NCI-H1930 (cell line): ENCODE measurements around the gene PTPRG.

Source experiments
- DNase-seq, 2 experiments: peaks; one replicate each; lab custom pipeline; 2025; lab: John Stamatoyannopoulos, UW

The PTPRG gene

DNA sequence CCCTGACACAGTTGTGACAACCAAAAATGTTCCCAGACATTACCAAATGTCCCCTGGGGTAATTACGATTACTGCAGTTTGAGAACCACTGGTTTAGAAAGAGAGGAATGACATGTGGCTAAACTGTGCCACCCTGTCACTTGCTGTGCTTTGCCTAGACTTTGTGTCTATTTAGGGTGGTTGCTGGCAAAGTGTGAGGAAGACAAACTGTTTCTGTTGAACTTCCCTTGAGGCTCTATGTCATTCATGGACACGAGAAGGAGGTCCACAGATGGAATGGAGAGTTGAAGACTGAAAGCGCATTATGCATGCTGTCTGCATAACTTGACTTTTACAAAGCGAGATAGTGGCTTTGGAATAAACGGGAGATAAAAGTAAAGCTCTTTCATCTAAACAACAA lies 495.3 kb downstream of the PTPRG start:
- DNase-seq: no peak

- DNase-seq: no peak
These were observed 496.1 kb downstream of the PTPRG start for GRCh38 chr3:62057339-62058047.

DNA sequence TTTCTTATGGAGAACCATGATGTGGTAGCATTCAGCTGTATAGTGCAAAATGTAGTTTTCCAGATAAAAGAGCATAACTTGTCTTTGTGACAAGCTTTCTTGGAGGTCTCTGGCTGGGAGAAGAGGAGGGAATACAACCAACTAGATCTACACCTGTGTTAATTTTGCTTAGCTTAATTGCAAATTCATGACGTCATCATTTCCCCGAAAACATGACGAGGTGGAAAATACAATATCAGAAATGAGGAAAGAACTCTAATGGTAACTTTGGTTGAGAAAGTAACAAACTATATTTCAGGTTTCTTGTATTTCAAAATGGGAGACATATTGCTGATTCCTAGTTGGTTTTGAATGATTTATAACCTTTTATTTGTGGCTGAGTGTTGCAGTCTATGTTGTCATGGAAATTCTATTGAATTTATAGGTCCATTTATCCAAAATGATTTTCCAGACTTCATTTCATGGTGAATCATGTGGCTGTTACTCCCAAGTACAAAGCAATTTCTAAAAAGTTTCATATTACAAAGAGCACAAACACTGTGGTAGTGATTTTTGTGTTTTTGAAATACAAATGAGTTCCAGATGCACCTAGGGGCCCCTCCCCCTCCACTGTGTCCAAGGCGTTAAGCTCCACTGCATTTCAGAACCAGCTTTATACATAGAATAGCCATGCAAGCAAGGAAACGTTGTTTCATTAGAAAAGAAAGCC lies 504.8 kb downstream of the PTPRG start:
- DNase-seq: no peak

DNA sequence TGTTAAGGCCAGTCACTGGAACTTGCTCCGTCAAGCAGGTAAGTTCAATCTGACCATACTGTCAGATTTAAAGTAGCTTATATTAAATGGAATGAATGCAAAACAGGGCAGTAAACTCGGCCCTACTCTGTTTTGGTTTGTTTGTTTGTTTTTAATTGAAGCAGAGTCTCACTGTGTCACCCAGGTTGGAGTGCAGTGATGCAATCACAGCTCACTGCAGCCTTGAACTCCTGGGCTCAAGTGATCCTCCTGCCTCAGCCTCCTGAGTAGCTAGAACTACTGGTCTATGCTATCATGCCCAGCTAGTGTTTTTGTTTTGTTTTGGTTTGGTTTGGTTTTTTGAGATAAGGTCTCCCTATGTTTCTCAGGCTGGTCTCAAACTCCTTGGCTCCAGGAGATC lies 507.0 kb downstream of the PTPRG start:
- DNase-seq: no peak

DNA sequence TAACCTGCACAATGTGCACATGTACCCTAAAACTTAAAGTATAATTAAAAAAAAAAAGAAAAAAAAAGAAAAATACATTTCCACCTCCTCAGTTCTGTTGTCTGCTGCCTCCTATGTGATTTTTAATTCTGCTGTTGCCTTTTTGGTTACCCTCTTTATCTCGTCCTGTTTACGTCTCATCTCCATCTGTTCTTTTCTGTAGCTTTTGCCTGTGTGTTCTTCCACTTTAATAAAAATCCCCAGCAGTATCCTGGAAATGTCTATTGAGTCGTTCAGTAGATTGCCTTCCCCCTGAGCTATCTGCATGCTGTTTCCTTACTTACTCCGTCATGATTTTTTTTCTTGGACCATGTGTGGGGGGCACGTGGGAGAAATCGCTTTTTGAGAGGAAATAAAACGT lies 509.5 kb downstream of the PTPRG start:
- DNase-seq: no peak

DNA sequence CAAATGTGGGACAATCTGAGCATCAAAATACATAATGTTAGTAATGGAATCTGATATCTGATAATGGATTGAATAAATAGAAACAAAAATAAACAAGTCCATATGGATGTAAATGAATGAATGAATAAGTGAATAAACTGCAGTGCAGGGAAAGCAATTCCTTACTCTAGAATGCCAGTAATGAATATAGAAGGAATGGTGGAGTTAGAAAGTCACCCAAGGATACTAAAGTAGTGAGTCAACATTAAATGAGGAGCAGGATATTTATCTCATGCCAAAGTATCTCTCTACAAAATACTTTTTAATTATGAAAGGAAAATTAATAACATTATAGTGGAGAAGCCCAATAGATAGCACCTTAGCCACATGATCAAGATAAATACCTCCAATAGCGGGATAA lies 511.7 kb downstream of the PTPRG start:
- DNase-seq: no peak

GRCh38 chr3:62084558-62084957 lies 523.2 kb downstream of the PTPRG start:
- no peak for DNase-seq

DNA sequence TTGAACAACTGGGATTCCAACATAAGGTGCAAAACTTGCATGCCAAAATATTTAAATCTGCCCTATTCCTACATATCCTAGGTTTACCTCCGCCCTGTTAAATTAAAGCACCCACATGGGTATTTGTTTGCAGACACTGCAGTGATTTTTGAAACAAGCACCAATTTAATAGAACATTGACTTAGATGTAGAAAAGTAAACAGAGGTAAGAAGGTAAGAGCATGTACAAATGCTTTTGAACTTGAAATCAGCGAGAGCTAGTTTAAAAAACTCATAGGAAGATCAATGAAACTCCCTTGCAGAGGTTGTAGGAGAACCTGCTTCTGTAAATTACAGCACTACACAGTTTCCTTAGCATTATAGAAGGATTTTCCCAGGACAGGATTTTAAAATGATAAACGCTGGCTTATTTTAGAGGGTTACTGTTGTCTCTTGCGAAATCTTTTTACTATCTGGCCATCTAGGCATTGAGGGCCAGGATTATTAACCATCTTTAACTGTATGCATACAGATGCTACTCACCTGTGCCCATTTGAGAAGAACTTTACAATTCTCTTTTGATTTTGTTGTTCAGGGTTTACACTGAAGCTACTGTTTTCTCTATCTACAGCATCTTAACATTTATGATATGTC lies 527.2 kb downstream of the PTPRG start:
- no peak for DNase-seq

DNA sequence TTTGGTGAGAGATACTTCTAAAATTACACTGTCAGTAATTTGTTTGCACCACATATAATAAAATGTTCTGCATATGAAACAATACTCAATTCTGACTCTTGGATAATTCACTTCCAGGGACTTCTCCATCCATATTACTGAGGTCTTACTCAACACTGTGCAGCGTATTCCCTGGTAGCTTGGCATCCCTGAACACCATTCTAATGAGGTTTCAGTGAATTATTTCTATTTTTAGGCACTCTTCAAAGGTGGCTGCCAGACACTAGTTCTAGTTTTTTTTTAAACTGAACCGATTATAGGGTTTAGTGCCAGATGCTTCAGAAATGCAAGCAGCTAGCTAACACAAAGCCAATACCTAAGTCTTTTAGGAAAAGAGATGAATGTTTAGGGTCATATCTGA lies 528.7 kb downstream of the PTPRG start:
- no peak for DNase-seq

DNA sequence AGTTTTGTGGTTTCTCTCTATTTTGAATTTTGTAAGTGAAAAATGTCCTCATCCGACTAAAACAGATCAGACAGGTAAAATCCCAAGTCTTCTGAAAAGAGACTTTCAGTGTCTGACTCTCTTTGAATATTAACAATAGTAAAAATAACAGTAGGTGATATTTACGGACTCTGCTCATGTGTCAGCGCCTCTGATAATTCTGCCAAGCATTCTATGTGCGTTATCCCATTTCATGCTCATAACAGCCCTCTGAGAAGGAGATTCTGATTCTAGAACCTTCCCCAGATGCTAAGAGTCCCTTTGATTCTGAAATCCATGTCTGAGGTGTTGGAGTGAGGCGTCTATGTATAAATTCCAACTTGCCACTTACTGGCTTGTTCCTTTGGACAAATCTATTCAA lies 529.1 kb downstream of the PTPRG start:
- no peak for DNase-seq

GRCh38 chr3:62093025-62093424 lies 531.7 kb downstream of the PTPRG start:
- DNase-seq: no peak

DNA sequence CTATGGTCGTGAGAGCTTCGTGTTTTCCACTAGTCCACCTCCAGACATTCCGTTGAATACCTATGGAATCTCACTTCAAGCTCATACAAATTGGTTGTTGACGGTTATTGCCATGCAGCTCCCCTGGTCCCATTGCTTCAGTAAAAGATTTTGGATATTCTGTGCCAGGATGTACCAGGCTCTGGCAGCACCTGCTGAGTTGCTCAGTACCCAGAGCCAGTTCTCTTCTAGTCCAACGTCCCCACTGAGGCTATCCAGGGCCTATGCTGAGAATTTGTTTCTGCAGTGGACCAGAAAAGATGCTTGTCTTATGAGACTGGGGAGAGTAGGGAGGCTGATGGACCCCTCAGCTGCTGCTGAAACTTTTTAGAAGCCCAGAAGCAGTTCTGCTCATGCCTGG lies 533.1 kb downstream of the PTPRG start:
- no peak for DNase-seq

DNA sequence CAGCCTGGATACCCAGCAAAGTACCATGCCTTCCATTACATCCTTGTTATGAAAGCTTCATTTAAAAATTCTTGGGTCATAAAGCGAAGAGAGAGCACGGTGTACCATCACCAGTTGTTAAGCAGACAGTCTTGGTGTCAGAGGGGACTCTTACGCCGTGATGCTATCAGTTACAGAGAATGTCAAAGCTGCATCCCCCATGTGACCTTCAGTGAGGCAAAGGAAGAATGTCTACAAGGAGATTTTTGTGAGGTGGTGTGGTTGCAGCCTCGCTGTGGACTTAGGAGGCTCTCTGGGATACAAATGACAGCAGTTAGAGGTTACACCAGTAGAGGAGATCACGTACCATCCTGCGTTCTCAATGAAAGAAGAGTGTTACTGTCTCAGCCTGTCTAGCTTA lies 533.7 kb downstream of the PTPRG start:
- DNase-seq: no peak

DNA sequence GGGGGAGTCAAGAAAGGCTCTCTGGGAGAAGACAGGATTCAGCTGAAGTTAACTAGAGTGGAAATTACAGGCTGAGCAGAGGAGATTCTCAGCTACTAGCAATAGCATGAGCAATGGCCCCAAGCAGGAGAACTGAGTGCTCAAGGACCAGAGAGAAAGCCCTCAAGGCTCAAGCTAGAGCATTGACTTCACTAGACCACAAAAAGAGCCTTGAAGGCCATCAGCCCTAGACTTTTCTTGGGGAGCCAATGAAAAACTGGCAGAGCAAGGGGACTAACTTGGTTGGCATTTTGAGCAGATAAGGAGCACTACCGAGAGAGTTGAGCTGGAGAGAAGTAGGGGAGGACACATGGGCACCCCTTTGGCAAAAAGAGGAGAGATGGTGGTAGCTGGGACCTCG lies 534.4 kb downstream of the PTPRG start:
- DNase-seq: no peak

- no peak for DNase-seq
These were observed 535.1 kb downstream of the PTPRG start for GRCh38 chr3:62096521-62096920.

- no peak for DNase-seq
These were observed 535.8 kb downstream of the PTPRG start for GRCh38 chr3:62097121-62097520.

DNA sequence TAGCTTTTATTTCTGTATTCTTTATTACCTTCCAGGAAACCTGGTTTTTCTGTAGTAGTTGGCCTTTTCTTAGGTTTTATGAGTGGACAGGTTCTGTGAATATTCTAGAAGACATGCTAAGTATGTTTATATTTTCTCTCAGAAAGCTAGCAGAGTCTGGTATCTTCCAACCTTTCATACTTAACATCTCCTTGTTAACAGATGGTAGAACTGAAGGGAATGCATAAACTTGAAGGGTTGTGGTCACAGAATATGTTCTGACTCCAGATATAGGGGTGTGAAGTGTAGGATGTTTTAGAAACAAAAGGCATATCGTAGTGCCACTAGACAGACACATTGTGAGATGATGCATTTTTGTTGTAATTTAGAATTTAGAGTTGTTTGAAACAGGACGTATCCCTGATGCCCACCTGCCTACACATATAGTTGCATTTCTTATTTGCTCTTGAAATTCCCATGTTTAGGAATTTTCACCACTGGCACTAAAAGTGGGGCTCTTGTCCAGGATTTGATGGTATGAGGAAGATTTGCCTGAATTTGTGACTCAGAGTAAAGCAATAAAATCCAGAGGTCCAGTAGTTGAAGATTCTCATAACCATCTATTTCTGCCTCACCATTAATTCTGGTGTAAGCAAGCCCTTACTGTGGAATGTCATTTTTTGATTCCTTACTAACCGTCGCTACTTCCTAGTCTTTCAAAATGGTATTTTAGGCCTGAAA lies 537.4 kb downstream of the PTPRG start:
- no peak for DNase-seq

DNA sequence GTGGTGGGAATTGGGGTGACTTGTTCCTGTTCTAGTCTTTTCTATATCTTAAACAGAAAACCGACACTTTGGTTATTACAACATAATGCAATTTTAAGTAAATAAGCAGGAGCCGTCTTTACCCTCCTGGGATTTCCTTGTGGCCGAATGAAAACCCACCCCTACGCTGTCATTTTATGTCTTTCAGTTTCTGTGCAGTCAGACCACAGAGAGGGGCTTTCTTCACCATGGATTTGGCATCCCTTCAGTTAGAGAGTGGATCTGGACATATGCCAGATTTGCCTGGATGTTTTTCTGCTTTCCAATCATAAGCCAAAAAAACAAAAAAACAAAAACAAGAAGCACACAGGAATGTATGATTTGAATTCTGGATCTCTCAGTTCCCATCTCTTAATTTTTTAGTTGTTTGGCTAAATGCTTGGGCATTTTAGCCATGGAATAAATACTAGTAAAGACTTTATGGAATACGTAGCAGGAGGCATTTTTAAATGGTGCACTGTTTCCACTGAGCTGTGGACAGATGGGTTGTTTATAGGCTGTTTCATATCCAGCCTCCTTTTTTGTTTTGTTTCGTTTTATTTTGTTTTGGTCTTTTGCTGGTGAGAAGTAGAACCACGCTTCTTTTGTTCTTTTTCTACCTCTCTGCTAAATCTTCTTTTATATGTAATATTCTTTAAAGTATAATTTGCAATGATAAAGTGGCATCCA lies 539.1 kb downstream of the PTPRG start:
- no peak for DNase-seq

- DNase-seq: no peak
These were observed 540.1 kb downstream of the PTPRG start for GRCh38 chr3:62101488-62101887.

- no peak for DNase-seq
These were observed 542.2 kb downstream of the PTPRG start for GRCh38 chr3:62103531-62103930.

GRCh38 chr3:62109534-62109933 lies 548.2 kb downstream of the PTPRG start:
- DNase-seq: no peak
